Measurements from ENCODE around the gene TUBGCP2. TPM values are rescaled to one million over a fixed set of nuclear protein-coding genes. Genes with fewer than 3 reads are reported as not detected.

The TUBGCP2 gene
- polyA plus RNA-seq, 3 donors: 25.9 to 78.6 (median 39.3) TPM

- no peak for TF ChIP-seq CTCF (IDR thresholded peaks at IDR 0.05)
- Histone ChIP-seq H2AFZ (ENCODE audit: insufficient read depth, low read depth, low read length, poor library complexity, severe bottlenecking) (no peak overlapping the region), H3K4me2 (replicated peaks; ENCODE audit: extremely low read depth, low read length, poor library complexity, severe bottlenecking) (peak overlapping the region; percentile 39), H3K27me3 (ENCODE audit: control insufficient read depth in 2 of 2, insufficient read depth in 2 of 2, low read length in 2 of 2) (no peaks in the 10 kb centered on the region), H3K9ac (ENCODE audit: insufficient read depth, low read length, poor library complexity, severe bottlenecking) (no peak overlapping the region), H3K36me3 (replicated peaks in 1 of 2; ENCODE audit: control insufficient read depth in 1 of 2, insufficient read depth in 2 of 2, low read length in 2 of 2) (peaks cover 38 to 55% of the 10 kb centered on the region in 2 donors), H3K9me3 (replicated peaks in 1 of 2; ENCODE audit: control insufficient read depth in 1 of 2, insufficient read depth in 1 of 2, low read length in 2 of 2) (no peaks in the 10 kb centered on the region), H3K79me2 (ENCODE audit: insufficient read depth, low read length) (no peaks in the 10 kb centered on the region), H3K4me1 (ENCODE audit: control insufficient read depth in 1 of 2, insufficient read depth in 2 of 2, low read length in 2 of 2) (peaks cover 57 to 65% of the 10 kb centered on the region in 2 donors), H3K4me3 (replicated peaks in 1 of 3; ENCODE audit: low read depth in 2 of 3, low read length in 3 of 3) (peak overlapping the region in 1 of 3 experiments; percentile 48), H3K27ac (ENCODE audit: low read depth in 1 of 2, low read length in 2 of 2) (peak overlapping the region; percentile 69 to 74), H4K20me1 (ENCODE audit: insufficient read depth, low read length) (peaks cover 29% of the 10 kb centered on the region)
- H3K9me3 Mint-ChIP-seq: no peaks in the 10 kb centered on the region
- H3K4me1 Mint-ChIP-seq: peaks cover 58% of the 10 kb centered on the region
- peaks cover 28 to 62% of the 10 kb centered on the region in 2 donors for H3K36me3 Mint-ChIP-seq
- WGBS (ENCODE audit: insufficient coverage): 14% methylated on average over 8 of the region's 9 CpGs
- intact Hi-C loops (cut with micrococcal nuclease): loop anchor here in 1 of 2 donors (5.0 kb wide), 1 partner anchor 43 kb away; the partner anchor contains the start of genes TUBGCP2 and ZNF511
- DNase-seq: peak; percentile 62 to 73 (median 64)
- H3K4me3 Mint-ChIP-seq: peak overlapping the region; percentile 20 to 39
- peak overlapping the region; percentile 80 to 94 (median 90) for H3K27ac Mint-ChIP-seq
- peaks cover 0 to 4% (median 1%) of the 10 kb centered on the region in 3 donors for H3K27me3 Mint-ChIP-seq (ENCODE audit: low read depth in 3 of 3)
Measured at GRCh38 chr10:133264461-133264860, 44.2 kb downstream of the TUBGCP2 start.

- H3K27me3 ChIP-seq (ENCODE audit: control insufficient read depth in 2 of 2, insufficient read depth in 2 of 2, low read length in 2 of 2): no peaks in the 10 kb centered on the region
- no peak for DNase-seq
- Mint-ChIP-seq H3K27me3 (ENCODE audit: low read depth in 3 of 3) (peaks cover 0 to 5% (median 1%) of the 10 kb centered on the region in 3 donors), H3K27ac (peak overlapping the region; percentile 80 to 94 (median 90)), H3K36me3 (peaks cover 26 to 56% of the 10 kb centered on the region in 2 donors), H3K4me1 (peaks cover 64% of the 10 kb centered on the region), H3K4me3 (no peak overlapping the region), H3K9me3 (no peaks in the 10 kb centered on the region)
- no peaks in the 10 kb centered on the region for H3K79me2 ChIP-seq (ENCODE audit: insufficient read depth, low read length)
- no peak overlapping the region for H3K4me2 ChIP-seq (replicated peaks; ENCODE audit: extremely low read depth, low read length, poor library complexity, severe bottlenecking)
- no peaks in the 10 kb centered on the region for H3K9me3 ChIP-seq (replicated peaks in 1 of 2; ENCODE audit: control insufficient read depth in 1 of 2, insufficient read depth in 1 of 2, low read length in 2 of 2)
- no peak for TF ChIP-seq CTCF (IDR thresholded peaks at IDR 0.05)
- H3K36me3 ChIP-seq (replicated peaks in 1 of 2; ENCODE audit: control insufficient read depth in 1 of 2, insufficient read depth in 2 of 2, low read length in 2 of 2): peaks cover 32 to 47% of the 10 kb centered on the region in 2 donors
- intact Hi-C loops (cut with micrococcal nuclease): loop anchor here in 1 of 2 donors (5.0 kb wide), 1 partner anchor 44 kb away; the partner anchor contains the start of genes TUBGCP2 and ZNF511
- no peak overlapping the region for H3K9ac ChIP-seq (ENCODE audit: insufficient read depth, low read length, poor library complexity, severe bottlenecking)
- 94% methylated on average over 9 of the region's 10 CpGs for WGBS (ENCODE audit: insufficient coverage)
- H3K27ac ChIP-seq (ENCODE audit: low read depth in 1 of 2, low read length in 2 of 2): peak overlapping the region; percentile 69 to 74
- H4K20me1 ChIP-seq (ENCODE audit: insufficient read depth, low read length): peaks cover 21% of the 10 kb centered on the region
- H3K4me3 ChIP-seq (replicated peaks in 1 of 3; ENCODE audit: low read depth in 2 of 3, low read length in 3 of 3): peak overlapping the region in 1 of 3 experiments; percentile 48
- peaks cover 65 to 73% of the 10 kb centered on the region in 2 donors for H3K4me1 ChIP-seq (ENCODE audit: control insufficient read depth in 1 of 2, insufficient read depth in 2 of 2, low read length in 2 of 2)
- H2AFZ ChIP-seq (ENCODE audit: insufficient read depth, low read depth, low read length, poor library complexity, severe bottlenecking): no peak overlapping the region
Measured at GRCh38 chr10:133263674-133264073, 45.0 kb downstream of the TUBGCP2 start.

Data from CD14-positive monocyte (primary cell).